ENCODE data around the gene SRPK3. TPM values are rescaled to one million over a fixed set of nuclear protein-coding genes. Genes with fewer than 3 reads are reported as not detected.

SRPK3 gene
- total and polyA plus RNA-seq, 2 donors (not counting 3 experiments of a cell fraction or from before 2014, with no cell fraction given) = 0.25 to 0.40 TPM

- BruUV-seq (replicated peaks) = no TSS peak
- intact Hi-C loops (cut with micrococcal nuclease) (no loop called here), dilution Hi-C loops (cut with MboI; ENCODE audit: extremely low pct_ligation_motif_present, low sequenced_read_pairs) (no loop called here)
- ChIA-PET CTCF (no interaction called here), POLR2A (no interaction called here)
- H3K36me3 ChIP-seq (ENCODE audit: control insufficient read depth in 2 of 2, extremely low read depth in 1 of 2, insufficient read depth in 2 of 2, low read length in 2 of 2) = no peaks in the 10 kb centered on the region
- H3K27ac ChIP-seq (ENCODE audit: insufficient read depth, low read depth, low read length) = no peak overlapping the region
- TF ChIP-seq POLR2A (IDR thresholded peaks at IDR 0.05; ENCODE audit: low read depth, low read length) = no peak
- TF ChIP-seq FOS (IDR thresholded peaks at IDR 0.05; ENCODE audit: borderline replicate concordance, insufficient read depth, low read length) = no peak
- TF ChIP-seq JUN (IDR thresholded peaks at IDR 0.05; ENCODE audit: borderline replicate concordance, insufficient read depth, insufficient read length, low read depth) = no peak
- TF ChIP-seq GATA2 (IDR thresholded peaks at IDR 0.05; ENCODE audit: insufficient read depth, insufficient read length, low read depth, low read length) = no peak
- no peak for TF ChIP-seq MAX (IDR thresholded peaks at IDR 0.05; ENCODE audit: insufficient read depth, insufficient read length)
- no peak for TF ChIP-seq MYC (IDR thresholded peaks at IDR 0.05; ENCODE audit: low read depth, low read length)
- no peak for TF ChIP-seq EZH2 (IDR thresholded peaks at IDR 0.05; ENCODE audit: borderline replicate concordance, low read depth, low read length, severe bottlenecking)
- TF ChIP-seq CTCF (IDR thresholded peaks at IDR 0.05; ENCODE audit: extremely low read depth in 1 of 2, insufficient read depth in 1 of 2, low read depth in 1 of 2, low read length in 2 of 2) = no peak
- no peak for TF ChIP-seq POLR2AphosphoS5 (IDR thresholded peaks at IDR 0.05; ENCODE audit: insufficient read depth, low read depth, low read length)
- no peak overlapping the region for H2AFZ ChIP-seq (ENCODE audit: low read depth, low read length)
- no peaks in the 10 kb centered on the region for H3K79me2 ChIP-seq (ENCODE audit: control insufficient read depth, insufficient read depth, low read length)
- H4K20me1 ChIP-seq (replicated peaks; ENCODE audit: control insufficient read depth, extremely low read depth, insufficient read depth, low read length) = no peaks in the 10 kb centered on the region
- no peak for FAIRE-seq
- DNase-seq (ENCODE audit: low read depth, low spot score) = no peak
- no peak overlapping the region for H3K4me2 ChIP-seq (ENCODE audit: insufficient read depth, low read length)
- no peak overlapping the region for H3K4me3 ChIP-seq (replicated peaks in 1 of 3; ENCODE audit: insufficient read depth in 1 of 3, low read depth in 1 of 3, low read length in 3 of 3)
- H3K9ac ChIP-seq (replicated peaks; ENCODE audit: extremely low read depth, insufficient read depth, low read length) = no peak overlapping the region
- H3K9me1 ChIP-seq (replicated peaks; ENCODE audit: control insufficient read depth, extremely low read depth, insufficient read depth, low read length) = no peaks in the 10 kb centered on the region
- no peaks in the 10 kb centered on the region for H3K9me3 ChIP-seq (replicated peaks; ENCODE audit: control insufficient read depth, insufficient read depth, low read length)
- H3K4me1 ChIP-seq (ENCODE audit: control insufficient read depth, extremely low read depth, insufficient read depth, low read length) = no peaks in the 10 kb centered on the region
- H3K27me3 ChIP-seq (ENCODE audit: control insufficient read depth in 2 of 2, insufficient read depth in 2 of 2, low read length in 2 of 2) = peaks cover 32 to 38% of the 10 kb centered on the region in 2 experiments
These were observed 47.1 kb downstream of the SRPK3 start for GRCh38 chrX:153827903-153828302.

All from endothelial cell of umbilical vein (primary cell).